Stomach (tissue), 9 donors: ENCODE data around the gene ZIK1. TPM values are rescaled to one million over a fixed set of nuclear protein-coding genes. Genes with fewer than 3 reads are reported as not detected.

Source experiments
- DNase-seq, 2 donors: peaks; one replicate each; pipeline versions ENCODE4 v3.0.0 to v3.0.0-alpha.2; 2013 to 2019
- H3K27ac ChIP-seq, 5 donors: fragments of 200-600 bp in 4 of 5; sonication (generic) in 4 of 5; one replicate each; pipeline ENCODE4 v1.5.1; 2013 to 2019; ENCODE audit warnings: mild to moderate bottlenecking in 1 of 5, moderate library complexity in 1 of 5
- H3K27me3 ChIP-seq, 3 donors: fragments of 200-600 bp; sonication (generic); one replicate each; pipeline ENCODE4 v1.5.1; 2017 to 2019; ENCODE audit warnings: mixed run types in 1 of 3
- H3K36me3 ChIP-seq, 4 donors: fragments of 200-600 bp; sonication (generic); 1 replicate in 3 of 4; 2 replicates in 1 of 4; pipeline ENCODE4 v1.5.1; 2016 to 2019
- H3K4me1 ChIP-seq, 4 donors: fragments of 200-600 bp; sonication (generic); one replicate each; pipeline ENCODE4 v1.5.1; 2016 to 2019
- H3K4me3 ChIP-seq, 4 donors: fragments of 200-600 bp; sonication (generic) in 3 of 4; one replicate each; pipeline ENCODE4 v1.5.1; 2016 to 2019; ENCODE audit warnings: mild to moderate bottlenecking in 1 of 4
- H3K9me3 ChIP-seq, 4 donors: fragments of 200-600 bp; sonication (generic); one replicate each; pipeline ENCODE4 v1.5.1; 2016 to 2019
- CTCF ChIP-seq, 7 experiments: fragments of 450-650 bp in 4 of 7; fragments of 200-600 bp in 3 of 7; sonication (generic) in 3 of 7; IDR thresholded peaks; one replicate each; pipeline ENCODE4 v1.5.1; 2016 to 2019; ENCODE audit warnings: antibody characterized with exemption in 7 of 7, control low read depth in 2 of 7, mild to moderate bottlenecking in 1 of 7
- EP300 ChIP-seq: sonication (generic); formaldehyde crosslinking; IDR thresholded peaks from one replicate; pipeline ENCODE4 v1.6.1; 2017; ENCODE audit warnings: antibody characterized with exemption
- POLR2A ChIP-seq, 4 donors: fragments of 450-650 bp; IDR thresholded peaks; one replicate each; pipeline ENCODE4 v1.6.1; 2016; ENCODE audit warnings: antibody characterized with exemption in 4 of 4, control low read depth in 2 of 4, mild to moderate bottlenecking in 1 of 4, moderate library complexity in 1 of 4
- POLR2AphosphoS5 ChIP-seq, 3 donors: sonication (generic); formaldehyde crosslinking; IDR thresholded peaks; one replicate each; pipeline ENCODE4 v1.6.1; 2016; ENCODE audit warnings: antibody characterized with exemption in 3 of 3
- WGBS, 5 donors: extraction: QIAGEN DNeasy Blood & Tissue Kit in 3 of 5; methylation state at CpG; one replicate each; pipeline versions ENCODE4 v1.1.5 to v1.1.7; 2013 to 2018; 5-methylcytosine and 5-hydroxymethylcytosine counted together
- intact Hi-C: fragments of 100-400 bp; cut with DNase I; formaldehyde crosslinking; loops from one replicate; pipeline ENCODE4 v1.15.1; 2023; ENCODE audit warnings: low total_unique reads
- polyA plus RNA-seq, 3 donors: library from polyadenylated mRNA; stranded (reverse); fragments of 200-250 nt; gene quantifications; one replicate each; pipeline ENCODE4 v1.2.3, GENCODE V29; 2013
- total RNA-seq, 5 donors: library from RNA; depleted of rRNA; stranded (reverse); fragments of >200 nt; gene quantifications; one replicate each; pipeline versions ENCODE4 v1.1.0 to v1.2.3, GENCODE V29; 2014 to 2016
- donor health status: healthy with polysubstance abuse.
- donor health status: Bipolar disorder and iron deficiency.
- donor health status: healthy.

The ZIK1 gene
- total and polyA plus RNA-seq, 8 donors: 0.29 to 14.7 (median 0.90) TPM; not detected in 2

DNA sequence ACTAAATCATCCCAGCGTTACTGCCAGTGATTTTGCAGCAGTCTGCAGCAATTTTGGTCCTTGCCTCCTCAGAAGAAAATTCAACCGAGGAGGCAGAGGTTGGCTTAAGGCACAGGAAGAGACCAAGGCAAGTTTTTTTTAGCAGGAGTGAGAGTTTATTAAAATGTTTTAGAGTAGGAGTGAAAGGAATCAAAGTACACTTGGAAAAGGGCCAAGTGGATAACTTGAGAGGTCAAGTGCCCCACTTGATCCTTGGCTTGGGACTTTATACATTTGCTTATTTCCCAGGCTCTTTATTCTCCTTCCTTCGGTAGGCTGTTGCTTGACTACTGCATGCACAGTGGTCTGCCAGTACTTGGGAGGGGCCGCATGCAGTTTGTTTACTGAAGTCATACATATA, 27.2 kb downstream of the ZIK1 start:
- intact Hi-C loops: no loop called here
- Histone ChIP-seq H3K27ac (no peak overlapping the region), H3K9me3 (peaks cover 24 to 73% (median 61%) of the 10 kb centered on the region in 4 donors), H3K4me1 (peaks cover 4 to 20% (median 11%) of the 10 kb centered on the region in 4 donors), H3K27me3 (no peaks in the 10 kb centered on the region), H3K4me3 (no peak overlapping the region), H3K36me3 (peaks cover 12 to 44% (median 28%) of the 10 kb centered on the region in 4 donors)
- TF ChIP-seq CTCF (IDR thresholded peaks at IDR 0.05): no peak
- no peak for DNase-seq
- 81 to 89% (median 86%) methylated on average over 4 of the region's 4 CpGs for WGBS, 5 donors

DNA sequence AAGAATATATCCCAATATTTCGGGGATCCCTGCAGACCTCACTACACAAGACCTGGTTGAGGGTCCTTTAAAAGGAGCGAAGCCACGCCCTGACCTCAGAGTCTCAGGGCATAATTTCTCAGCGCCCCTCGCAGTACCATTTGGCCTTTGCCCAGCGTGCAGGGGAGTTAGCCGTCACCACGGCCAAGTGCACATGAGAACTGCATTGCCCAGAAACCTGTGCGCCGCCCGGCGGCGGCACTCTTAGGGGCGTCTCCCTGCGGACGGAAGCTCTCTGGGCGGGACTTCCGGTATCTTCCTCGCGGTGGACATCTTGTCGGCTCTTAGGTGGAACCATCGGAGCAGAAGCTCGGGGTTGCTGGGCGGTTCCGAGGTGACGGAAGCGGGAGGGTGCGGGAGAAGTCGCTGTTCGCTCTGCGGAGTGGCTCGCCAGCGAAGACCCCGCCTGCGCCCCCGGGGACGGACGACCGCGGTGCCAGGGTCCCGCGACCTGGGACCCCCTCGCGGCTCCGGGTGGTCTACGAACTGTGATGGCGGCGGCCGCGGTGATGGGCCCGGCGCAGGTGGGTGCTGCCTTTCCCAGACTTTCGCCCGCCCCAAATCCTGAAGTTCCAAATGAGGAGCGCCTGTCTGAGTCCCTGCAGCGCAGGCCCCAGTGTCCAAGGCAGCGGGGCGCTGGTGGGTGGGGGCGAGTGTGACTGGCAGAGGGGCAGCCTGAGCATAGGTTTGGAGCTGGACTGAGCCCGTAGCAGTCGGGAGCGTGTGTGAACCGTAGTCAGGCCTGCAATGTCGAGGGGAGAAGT, 30.2 kb downstream of the ZIK1 start, which contains the start of gene ZNF134:
ZNF134 (plus strand) TSS at position 302 of the 803 bp plus-strand sequence. CDS start 5,227 bp downstream, outside the sequence.
- intact Hi-C loops: no loop called here
- Histone ChIP-seq H3K36me3 (peaks cover 34 to 44% (median 38%) of the 10 kb centered on the region in 4 donors), H3K4me1 (peaks cover 4 to 20% (median 11%) of the 10 kb centered on the region in 4 donors), H3K9me3 (peaks cover 45 to 73% (median 61%) of the 10 kb centered on the region in 4 donors), H3K27ac (peak within 1 kb of the TSS; percentile 54 to 80 (median 73)), H3K27me3 (no peaks in the 10 kb centered on the region), H3K4me3 (peak within 1 kb of the TSS; percentile 93 to 100 (median 96))
- peak; percentile 93 to 98 for DNase-seq
- TF ChIP-seq POLR2A (IDR thresholded peaks at IDR 0.05): no peak
- peak in 1 of 7 experiments; percentile 51 for TF ChIP-seq CTCF (IDR thresholded peaks at IDR 0.05)
- peak in 2 of 3 donors; percentile 23 to 78 for TF ChIP-seq POLR2AphosphoS5 (IDR thresholded peaks at IDR 0.05)
- 2 to 18% (median 2%) methylated on average over 9 to 64 of the region's 64 CpGs for WGBS, 5 donors

GRCh38 chr19:57615346-57615745, 31.4 kb downstream of the ZIK1 start:
- no peak overlapping the region for H3K27ac ChIP-seq
- no peak for DNase-seq
- H3K4me3 ChIP-seq: peak overlapping the region in 3 of 4 donors; percentile 95 to 100 (median 98)
- peaks cover 4 to 20% (median 11%) of the 10 kb centered on the region in 4 donors for H3K4me1 ChIP-seq
- TF ChIP-seq EP300: no peak
- no peak for TF ChIP-seq POLR2A (IDR thresholded peaks at IDR 0.05)
- TF ChIP-seq POLR2AphosphoS5 (IDR thresholded peaks at IDR 0.05): no peak
- TF ChIP-seq CTCF (IDR thresholded peaks at IDR 0.05): no peak
- no peaks in the 10 kb centered on the region for H3K27me3 ChIP-seq
- intact Hi-C loops: no loop called here
- WGBS, 5 donors: 80 to 100% (median 97%) methylated on average over 3 of the region's 3 CpGs
- H3K9me3 ChIP-seq: peaks cover 57 to 77% (median 68%) of the 10 kb centered on the region in 4 donors
- H3K36me3 ChIP-seq: peaks cover 46 to 55% (median 50%) of the 10 kb centered on the region in 4 donors

- no peaks in the 10 kb centered on the region for H3K27me3 ChIP-seq
- H3K4me3 ChIP-seq: no peak overlapping the region
- peaks cover 75 to 96% (median 92%) of the 10 kb centered on the region in 4 donors for H3K36me3 ChIP-seq
- intact Hi-C loops: no loop called here
- TF ChIP-seq POLR2A (IDR thresholded peaks at IDR 0.05): no peak
- TF ChIP-seq POLR2AphosphoS5 (IDR thresholded peaks at IDR 0.05): no peak
- no peak for TF ChIP-seq CTCF (IDR thresholded peaks at IDR 0.05)
- TF ChIP-seq EP300: no peak
- 96 to 98% (median 98%) methylated on average over 10 of the region's 10 CpGs for WGBS, 5 donors
- peaks cover 0 to under 1% (median 0%) of the 10 kb centered on the region in 4 donors for H3K4me1 ChIP-seq
- DNase-seq: no peak
- H3K9me3 ChIP-seq: peaks cover 89 to 100% (median 99%) of the 10 kb centered on the region in 4 donors
- no peak overlapping the region for H3K27ac ChIP-seq
Measured at GRCh38 chr19:57620673-57621348, 36.9 kb downstream of the ZIK1 start.
